ENCODE measurements around the gene MFSD6.

DNA sequence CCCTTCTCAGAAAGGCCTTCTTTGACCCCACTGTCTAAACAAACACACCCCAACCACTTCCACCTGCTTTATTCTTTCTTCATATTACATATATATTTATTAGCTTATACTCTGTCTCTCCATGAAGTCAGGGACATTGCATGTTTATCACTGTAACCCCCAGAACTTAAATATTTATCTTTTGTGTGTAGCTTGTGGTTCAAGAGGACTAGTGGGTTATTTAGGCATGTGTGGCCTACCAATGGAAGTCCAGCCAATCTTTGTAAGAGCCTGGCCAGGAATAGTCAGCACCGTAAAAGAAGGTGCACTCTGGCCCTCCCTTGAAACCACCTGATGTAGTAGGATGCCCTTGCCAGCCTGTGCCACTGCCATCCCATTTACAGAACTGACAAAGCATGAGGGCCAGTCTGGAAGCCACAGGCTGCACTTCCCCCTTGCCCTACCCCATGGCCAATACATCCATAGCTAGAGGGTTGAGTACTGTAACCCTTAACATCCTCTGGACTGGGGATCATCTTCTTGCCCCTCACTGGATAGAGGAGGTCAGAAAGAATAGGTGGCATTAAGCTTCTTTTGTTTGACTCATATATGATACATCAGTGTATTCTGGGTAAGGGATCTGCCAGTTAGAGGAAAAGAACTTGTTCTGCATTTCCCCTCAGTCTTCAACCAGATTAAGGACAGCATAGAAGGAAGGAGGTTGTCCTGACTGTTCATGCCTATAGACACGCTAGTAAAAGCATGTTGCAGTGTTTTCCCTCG is 121.5 kb downstream of the MFSD6 start:
- TF ChIP-seq, protein P1, sequence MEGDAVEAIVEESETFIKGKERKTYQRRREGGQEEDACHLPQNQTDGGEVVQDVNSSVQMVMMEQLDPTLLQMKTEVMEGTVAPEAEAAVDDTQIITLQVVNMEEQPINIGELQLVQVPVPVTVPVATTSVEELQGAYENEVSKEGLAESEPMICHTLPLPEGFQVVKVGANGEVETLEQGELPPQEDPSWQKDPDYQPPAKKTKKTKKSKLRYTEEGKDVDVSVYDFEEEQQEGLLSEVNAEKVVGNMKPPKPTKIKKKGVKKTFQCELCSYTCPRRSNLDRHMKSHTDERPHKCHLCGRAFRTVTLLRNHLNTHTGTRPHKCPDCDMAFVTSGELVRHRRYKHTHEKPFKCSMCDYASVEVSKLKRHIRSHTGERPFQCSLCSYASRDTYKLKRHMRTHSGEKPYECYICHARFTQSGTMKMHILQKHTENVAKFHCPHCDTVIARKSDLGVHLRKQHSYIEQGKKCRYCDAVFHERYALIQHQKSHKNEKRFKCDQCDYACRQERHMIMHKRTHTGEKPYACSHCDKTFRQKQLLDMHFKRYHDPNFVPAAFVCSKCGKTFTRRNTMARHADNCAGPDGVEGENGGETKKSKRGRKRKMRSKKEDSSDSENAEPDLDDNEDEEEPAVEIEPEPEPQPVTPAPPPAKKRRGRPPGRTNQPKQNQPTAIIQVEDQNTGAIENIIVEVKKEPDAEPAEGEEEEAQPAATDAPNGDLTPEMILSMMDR (IDR thresholded peaks at IDR 0.05) = no peak
- TF ChIP-seq POLR2A (IDR thresholded peaks at IDR 0.05) = no peak
